Muscle layer of duodenum (tissue), 2 donors: ENCODE data around the gene KIF6.

Experiments
- H3K27ac ChIP-seq: one replicate; pipeline ENCODE4 v1.7.0; 2013; ENCODE audit warnings: mild to moderate bottlenecking, low read length
- H3K27me3 ChIP-seq: one replicate; pipeline ENCODE4 v1.7.0; 2013; ENCODE audit warnings: low read depth, mild to moderate bottlenecking, control low read depth, low read length
- H3K36me3 ChIP-seq, 2 donors: one replicate each; pipeline ENCODE4 v1.7.0; 2013; ENCODE audit warnings: low read length in 2 of 2, control low read depth in 1 of 2, mild to moderate bottlenecking in 1 of 2; ENCODE audit not compliant: insufficient read depth in 2 of 2, control insufficient read depth in 1 of 2
- H3K4me1 ChIP-seq, 2 donors: one replicate each; pipeline ENCODE4 v1.7.0; 2013; ENCODE audit warnings: low read length in 2 of 2, mild to moderate bottlenecking in 2 of 2, control low read depth in 1 of 2, moderate library complexity in 1 of 2; ENCODE audit not compliant: insufficient read depth in 2 of 2, control insufficient read depth in 1 of 2
- H3K4me3 ChIP-seq, 2 donors: one replicate each; pipeline ENCODE4 v1.7.0; 2013; ENCODE audit warnings: low read length in 2 of 2, low read depth in 1 of 2, mild to moderate bottlenecking in 1 of 2
- H3K9me3 ChIP-seq, 2 donors: one replicate each; pipeline ENCODE4 v1.7.0; 2013; ENCODE audit warnings: low read length in 2 of 2, control low read depth in 1 of 2, mild to moderate bottlenecking in 1 of 2; ENCODE audit not compliant: control insufficient read depth in 1 of 2
- donor health status: healthy.

The KIF6 gene

GRCh38 chr6:39313526-39314272 lies 411.5 kb downstream of the KIF6 start:
- peaks cover 23% of the 10 kb centered on the region for H3K27me3 ChIP-seq
- no peak overlapping the region for H3K27ac ChIP-seq
- no peaks in the 10 kb centered on the region for H3K36me3 ChIP-seq
- H3K4me1 ChIP-seq, result peaks cover 0 to 17% of the 10 kb centered on the region in 2 donors
- peak overlapping the region in 1 of 2 donors; percentile 47 for H3K4me3 ChIP-seq
- no peaks in the 10 kb centered on the region for H3K9me3 ChIP-seq

GRCh38 chr6:39312912-39313525 lies 412.2 kb downstream of the KIF6 start:
- Histone ChIP-seq H3K4me3 (peak overlapping the region; percentile 18 to 47), H3K27me3 (peaks cover 23% of the 10 kb centered on the region), H3K9me3 (no peaks in the 10 kb centered on the region), H3K27ac (no peak overlapping the region), H3K36me3 (no peaks in the 10 kb centered on the region), H3K4me1 (peaks cover 0 to 17% of the 10 kb centered on the region in 2 donors)

- H3K36me3 ChIP-seq, result no peaks in the 10 kb centered on the region
- peaks cover 23% of the 10 kb centered on the region for H3K27me3 ChIP-seq
- H3K27ac ChIP-seq, result no peak overlapping the region
- H3K4me1 ChIP-seq, result peaks cover 0 to 17% of the 10 kb centered on the region in 2 donors
- H3K9me3 ChIP-seq, result no peaks in the 10 kb centered on the region
- H3K4me3 ChIP-seq, result no peak overlapping the region
These were observed 414.7 kb downstream of the KIF6 start for GRCh38 chr6:39310542-39310941.

- Histone ChIP-seq H3K36me3 (no peaks in the 10 kb centered on the region), H3K4me3 (no peak overlapping the region), H3K9me3 (no peaks in the 10 kb centered on the region), H3K4me1 (peaks cover 0 to 17% of the 10 kb centered on the region in 2 donors), H3K27ac (no peak overlapping the region), H3K27me3 (peaks cover 22% of the 10 kb centered on the region)
These were observed 415.2 kb downstream of the KIF6 start for GRCh38 chr6:39309942-39310531.

- Histone ChIP-seq H3K27ac (no peak overlapping the region), H3K4me1 (peaks cover 0 to 6% of the 10 kb centered on the region in 2 donors)
These were observed 417.7 kb downstream of the KIF6 start for GRCh38 chr6:39307462-39307861.

GRCh38 chr6:39304951-39305350 lies 420.3 kb downstream of the KIF6 start:
- Histone ChIP-seq H3K9me3 (no peaks in the 10 kb centered on the region), H3K4me1 (peaks cover 0 to 6% of the 10 kb centered on the region in 2 donors), H3K27ac (no peak overlapping the region), H3K4me3 (no peak overlapping the region), H3K36me3 (no peaks in the 10 kb centered on the region), H3K27me3 (no peaks in the 10 kb centered on the region)

More at GRCh38 chr6:39307462-39307861, 417.7 kb downstream of the KIF6 start:
- Histone ChIP-seq H3K27me3 (peaks cover 7% of the 10 kb centered on the region), H3K9me3 (no peaks in the 10 kb centered on the region), H3K36me3 (no peaks in the 10 kb centered on the region), H3K4me3 (no peak overlapping the region)

- peaks cover 0 to 6% of the 10 kb centered on the region in 2 donors for H3K4me1 ChIP-seq
- no peak overlapping the region for H3K4me3 ChIP-seq
- H3K36me3 ChIP-seq, result no peaks in the 10 kb centered on the region
- no peaks in the 10 kb centered on the region for H3K9me3 ChIP-seq
- H3K27me3 ChIP-seq, result no peaks in the 10 kb centered on the region
- H3K27ac ChIP-seq, result no peak overlapping the region
These were observed 421.6 kb downstream of the KIF6 start for GRCh38 chr6:39303425-39304153.

- H3K27me3 ChIP-seq, result no peaks in the 10 kb centered on the region
- H3K27ac ChIP-seq, result no peak overlapping the region
- peaks cover 0 to 6% of the 10 kb centered on the region in 2 donors for H3K4me1 ChIP-seq
- H3K36me3 ChIP-seq, result no peaks in the 10 kb centered on the region
- peak overlapping the region; percentile 31 to 32 for H3K4me3 ChIP-seq
- no peaks in the 10 kb centered on the region for H3K9me3 ChIP-seq
These were observed 422.4 kb downstream of the KIF6 start for GRCh38 chr6:39302669-39303424.

GRCh38 chr6:39302011-39302410 lies 423.2 kb downstream of the KIF6 start:
- no peak overlapping the region for H3K4me3 ChIP-seq
- H3K27me3 ChIP-seq, result no peaks in the 10 kb centered on the region
- H3K36me3 ChIP-seq, result no peaks in the 10 kb centered on the region
- H3K9me3 ChIP-seq, result no peaks in the 10 kb centered on the region
- H3K27ac ChIP-seq, result no peak overlapping the region
- H3K4me1 ChIP-seq, result peaks cover 0 to 6% of the 10 kb centered on the region in 2 donors

- H3K36me3 ChIP-seq, result no peaks in the 10 kb centered on the region
- no peak overlapping the region for H3K4me3 ChIP-seq
- H3K4me1 ChIP-seq, result peaks cover 0 to 6% of the 10 kb centered on the region in 2 donors
- H3K9me3 ChIP-seq, result no peaks in the 10 kb centered on the region
- no peak overlapping the region for H3K27ac ChIP-seq
- H3K27me3 ChIP-seq, result no peaks in the 10 kb centered on the region
These were observed 423.6 kb downstream of the KIF6 start for GRCh38 chr6:39301606-39302005.
